Measurements from ENCODE around the gene HGD. TPM values are rescaled to one million over a fixed set of nuclear protein-coding genes. Genes with fewer than 3 reads are reported as not detected.
A peak's percentile ranks its signal among the peaks of the same experiment; 100 is the strongest.
"Not testable (repeated sequence)": the region's sequence is repeated elsewhere in the genome, so short reads cannot be mapped to it uniquely, and the experiment has no call there.

Gene HGD
- total RNA-seq, 2 experiments from 2014 or later, result not detected

- no peak overlapping the region for H3K27ac Mint-ChIP-seq
- intact Hi-C loops (cut with micrococcal nuclease), result no loop called here
- peaks cover 10% of the 10 kb centered on the region for H3K36me3 Mint-ChIP-seq (ENCODE audit: low read depth)
- no peaks in the 10 kb centered on the region for H3K9me3 Mint-ChIP-seq
- no peaks in the 10 kb centered on the region for H3K27me3 Mint-ChIP-seq (ENCODE audit: low read depth)
- DNase-seq, result no peak
- CTCF ChIA-PET, result no interaction called here
- no peaks in the 10 kb centered on the region for H3K4me1 Mint-ChIP-seq (ENCODE audit: low read depth)
- no peak overlapping the region for H3K4me3 Mint-ChIP-seq
These were observed 7.4 kb upstream of the HGD start for GRCh38 chr3:120689395-120689794.

- intact Hi-C loops (cut with micrococcal nuclease), result no loop called here
- Mint-ChIP-seq H3K27ac (no peak overlapping the region), H3K27me3 (ENCODE audit: low read depth) (no peaks in the 10 kb centered on the region), H3K9me3 (no peaks in the 10 kb centered on the region), H3K4me1 (ENCODE audit: low read depth) (no peaks in the 10 kb centered on the region), H3K4me3 (no peak overlapping the region), H3K36me3 (ENCODE audit: low read depth) (peaks cover 6% of the 10 kb centered on the region)
- no peak for DNase-seq
- CTCF ChIA-PET, result no interaction called here
These were observed 6.1 kb upstream of the HGD start for GRCh38 chr3:120688121-120688520.

DNA sequence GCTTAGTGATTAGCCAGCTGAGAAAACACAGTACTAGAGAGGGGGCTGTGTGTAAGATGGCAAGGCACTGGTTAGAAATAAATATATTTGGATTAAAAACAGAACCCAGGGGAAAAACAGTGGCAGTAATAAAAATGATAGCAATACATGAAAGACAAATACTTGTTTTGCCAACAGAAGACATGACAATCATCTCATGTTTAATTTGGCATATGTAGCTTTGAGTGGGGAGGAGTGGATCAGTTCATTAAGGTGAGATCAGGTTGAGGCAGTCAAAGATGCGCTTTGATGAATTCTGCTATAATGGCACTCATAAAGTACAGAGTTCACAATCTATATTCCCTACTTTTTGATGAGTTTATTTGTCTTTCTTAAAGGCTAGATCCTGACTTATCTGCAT lies 3.4 kb upstream of the HGD start:
- intact Hi-C loops (cut with micrococcal nuclease), result no loop called here
- DNase-seq, result no peak
- Mint-ChIP-seq H3K36me3 (ENCODE audit: low read depth) (peaks cover 3% of the 10 kb centered on the region), H3K27me3 (ENCODE audit: low read depth) (no peaks in the 10 kb centered on the region), H3K4me1 (ENCODE audit: low read depth) (no peaks in the 10 kb centered on the region), H3K9me3 (no peaks in the 10 kb centered on the region), H3K4me3 (no peak overlapping the region), H3K27ac (no peak overlapping the region)
- CTCF ChIA-PET, result no interaction called here

- H3K9me3 Mint-ChIP-seq, result no peaks in the 10 kb centered on the region
- intact Hi-C loops (cut with micrococcal nuclease), result no loop called here
- H3K4me1 Mint-ChIP-seq (ENCODE audit: low read depth), result no peaks in the 10 kb centered on the region
- H3K27me3 Mint-ChIP-seq (ENCODE audit: low read depth), result no peaks in the 10 kb centered on the region
- no peak overlapping the region for H3K27ac Mint-ChIP-seq
- H3K36me3 Mint-ChIP-seq (ENCODE audit: low read depth), result peaks cover 3% of the 10 kb centered on the region
- no peak overlapping the region for H3K4me3 Mint-ChIP-seq
- CTCF ChIA-PET, result no interaction called here
- DNase-seq, result no peak
These were observed 2.9 kb upstream of the HGD start for GRCh38 chr3:120684896-120685295.

DNA sequence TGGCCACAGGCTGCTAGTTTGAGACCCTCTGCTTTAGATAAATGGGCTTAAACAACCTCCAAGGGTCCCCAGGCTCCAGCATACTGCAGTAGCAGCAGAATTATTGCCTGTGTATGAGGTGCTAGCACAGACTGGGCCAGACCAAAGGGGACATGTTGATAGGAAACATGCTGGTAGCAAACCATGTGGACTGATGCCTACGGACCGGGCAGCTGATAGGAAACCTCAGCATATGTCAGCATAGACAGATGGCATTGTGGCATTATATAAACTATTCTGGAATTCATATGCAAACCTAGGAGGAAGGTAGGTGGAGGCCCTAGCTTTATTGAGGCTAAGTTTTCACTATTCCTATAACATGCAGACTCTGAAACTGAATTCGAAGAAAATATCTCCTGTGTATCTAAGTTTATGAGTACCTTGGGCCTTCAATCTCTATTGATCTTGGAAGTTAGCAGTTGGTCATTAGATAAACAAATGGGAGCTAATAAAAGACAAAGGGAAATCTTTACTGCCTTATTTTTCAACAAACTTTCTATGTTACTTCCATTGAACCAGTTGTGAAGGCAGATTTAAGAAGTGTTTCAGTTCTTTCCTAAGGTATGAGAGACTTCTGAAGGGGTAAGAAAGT lies 1.7 kb upstream of the HGD start:
- DNase-seq, result no peak
- Mint-ChIP-seq H3K9me3 (no peaks in the 10 kb centered on the region), H3K27me3 (ENCODE audit: low read depth) (no peaks in the 10 kb centered on the region), H3K36me3 (ENCODE audit: low read depth) (no peaks in the 10 kb centered on the region), H3K27ac (no peak overlapping the region), H3K4me3 (no peak overlapping the region), H3K4me1 (ENCODE audit: low read depth) (no peaks in the 10 kb centered on the region)
- CTCF ChIA-PET, result no interaction called here
- intact Hi-C loops (cut with micrococcal nuclease), result no loop called here

DNA sequence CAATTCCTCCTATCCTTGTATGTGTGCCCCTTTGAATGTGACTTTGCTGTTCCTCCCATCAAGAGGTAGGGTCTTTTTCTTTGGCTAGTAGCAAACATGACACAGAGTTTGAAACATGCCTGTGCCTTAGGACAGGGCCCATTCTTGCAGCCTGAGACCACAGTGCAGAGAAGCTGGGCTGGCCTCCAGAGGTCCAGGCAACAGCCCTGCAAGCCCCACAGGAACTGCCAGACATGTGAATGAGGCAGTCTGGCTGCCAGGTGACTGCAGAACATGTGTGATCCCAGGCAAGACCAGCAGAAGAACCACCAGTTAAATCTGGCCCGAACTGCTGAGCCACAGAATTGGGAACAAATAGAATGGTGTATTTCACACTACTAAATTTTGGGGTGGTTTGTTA lies 1.2 kb upstream of the HGD start:
- H3K4me1 Mint-ChIP-seq (ENCODE audit: low read depth), result peaks cover 6% of the 10 kb centered on the region
- no peaks in the 10 kb centered on the region for H3K9me3 Mint-ChIP-seq
- H3K27me3 Mint-ChIP-seq (ENCODE audit: low read depth), result no peaks in the 10 kb centered on the region
- intact Hi-C loops (cut with micrococcal nuclease), result no loop called here
- CTCF ChIA-PET, result interaction anchor here (1.2 kb wide), 1 partner anchor 112 kb away, joined by 5 read pairs; no protein-coding TSS in a partner anchor
- no peak overlapping the region for H3K27ac Mint-ChIP-seq
- DNase-seq, result no peak
- no peak overlapping the region for H3K4me3 Mint-ChIP-seq
- H3K36me3 Mint-ChIP-seq (ENCODE audit: low read depth), result no peaks in the 10 kb centered on the region

GRCh38 chr3:120681506-120682038 lies 467 bp downstream of the HGD start:
- CTCF ChIA-PET, result no interaction called here
- Mint-ChIP-seq H3K36me3 (ENCODE audit: low read depth) (peaks cover 4% of the 10 kb centered on the region), H3K4me1 (ENCODE audit: low read depth) (peaks cover 6% of the 10 kb centered on the region), H3K9me3 (peaks cover 7% of the 10 kb centered on the region), H3K4me3 (no peak overlapping the region), H3K27me3 (ENCODE audit: low read depth) (no peaks in the 10 kb centered on the region), H3K27ac (no peak overlapping the region)
- intact Hi-C loops (cut with micrococcal nuclease), result loop anchor here (2.0 kb wide), 1 partner anchor 61 kb away; the partner anchor contains the start of genes GTF2E1 and RABL3
- DNase-seq, result no peak

- peaks cover 6% of the 10 kb centered on the region for H3K4me1 Mint-ChIP-seq (ENCODE audit: low read depth)
- no peak for DNase-seq
- CTCF ChIA-PET, result no interaction called here
These were observed 1.0 kb downstream of the HGD start for GRCh38 chr3:120681018-120681417.

GRCh38 chr3:120680193-120680894 lies 1.7 kb downstream of the HGD start:
- Mint-ChIP-seq H3K4me1 (ENCODE audit: low read depth) (peaks cover 6% of the 10 kb centered on the region), H3K9me3 (peaks cover 9% of the 10 kb centered on the region), H3K27ac (no peak overlapping the region), H3K27me3 (ENCODE audit: low read depth) (no peaks in the 10 kb centered on the region), H3K36me3 (ENCODE audit: low read depth) (peaks cover 4% of the 10 kb centered on the region), H3K4me3 (no peak overlapping the region)
- CTCF ChIA-PET, result no interaction called here
- intact Hi-C loops (cut with micrococcal nuclease), result loop anchor here (2.0 kb wide), 1 partner anchor 62 kb away; the partner anchor contains the start of genes GTF2E1 and RABL3
- DNase-seq, result no peak

More at GRCh38 chr3:120681018-120681417, 1.0 kb downstream of the HGD start:
- H3K36me3 Mint-ChIP-seq (ENCODE audit: low read depth), result peaks cover 4% of the 10 kb centered on the region
- no peaks in the 10 kb centered on the region for H3K27me3 Mint-ChIP-seq (ENCODE audit: low read depth)
- H3K27ac Mint-ChIP-seq, result no peak overlapping the region
- H3K4me3 Mint-ChIP-seq, result no peak overlapping the region
- peaks cover 9% of the 10 kb centered on the region for H3K9me3 Mint-ChIP-seq
- intact Hi-C loops (cut with micrococcal nuclease), result loop anchor here (2.0 kb wide), 1 partner anchor 62 kb away; the partner anchor contains the start of genes GTF2E1 and RABL3

- peaks cover 4% of the 10 kb centered on the region for H3K36me3 Mint-ChIP-seq (ENCODE audit: low read depth)
- no peak overlapping the region for H3K4me3 Mint-ChIP-seq
- peaks cover 9% of the 10 kb centered on the region for H3K9me3 Mint-ChIP-seq
- no peaks in the 10 kb centered on the region for H3K27me3 Mint-ChIP-seq (ENCODE audit: low read depth)
- no peak overlapping the region for H3K27ac Mint-ChIP-seq
- intact Hi-C loops (cut with micrococcal nuclease), result no loop called here
- no peak for DNase-seq
- H3K4me1 Mint-ChIP-seq (ENCODE audit: low read depth), result peaks cover 6% of the 10 kb centered on the region
- CTCF ChIA-PET, result interaction anchor here (0.7 to 0.8 kb wide), 2 partner anchors 24 to 116 kb away, joined by 3 read pairs; no protein-coding TSS in a partner anchor
These were observed 3.1 kb downstream of the HGD start for GRCh38 chr3:120678984-120679383.

DNA sequence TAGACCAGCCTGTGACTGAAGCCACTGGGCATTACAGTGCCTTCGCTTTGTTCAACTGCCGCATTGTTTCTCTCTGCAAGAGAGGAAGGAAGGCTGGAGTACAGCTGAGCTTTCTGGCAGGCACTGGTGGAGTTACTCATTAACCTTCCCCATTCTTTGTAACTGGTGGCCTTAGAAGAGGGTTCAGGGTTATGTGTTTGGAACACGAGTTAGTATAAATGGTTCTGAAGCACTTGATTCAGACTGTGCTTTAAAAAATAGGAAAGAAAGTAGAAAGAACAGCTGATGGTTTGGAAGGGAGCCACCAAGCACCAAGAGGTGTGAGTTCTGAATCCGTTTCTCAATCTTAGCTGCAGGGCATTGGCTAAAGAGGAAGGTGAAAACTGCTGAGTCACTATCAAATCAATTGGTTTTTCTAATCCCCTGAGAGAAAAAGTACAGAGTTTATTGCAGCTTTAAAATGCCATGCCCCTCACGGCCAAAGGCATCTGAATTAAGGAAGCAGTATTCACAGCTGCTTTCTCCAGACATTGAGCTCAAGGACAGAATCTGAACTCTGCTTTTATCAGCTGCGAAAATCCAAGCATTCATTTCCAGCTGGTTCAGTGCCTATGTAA lies 3.6 kb downstream of the HGD start:
- peak; percentile 6 for DNase-seq
- CTCF ChIA-PET, result interaction anchor here (0.7 to 0.8 kb wide), 2 partner anchors 25 to 116 kb away, joined by 3 read pairs; no protein-coding TSS in a partner anchor
- no peak overlapping the region for H3K4me3 Mint-ChIP-seq
- peaks cover 9% of the 10 kb centered on the region for H3K9me3 Mint-ChIP-seq
- H3K36me3 Mint-ChIP-seq (ENCODE audit: low read depth), result peaks cover 4% of the 10 kb centered on the region
- H3K4me1 Mint-ChIP-seq (ENCODE audit: low read depth), result peaks cover 6% of the 10 kb centered on the region
- peak overlapping the region; percentile 15 for H3K27ac Mint-ChIP-seq
- intact Hi-C loops (cut with micrococcal nuclease), result no loop called here
- H3K27me3 Mint-ChIP-seq (ENCODE audit: low read depth), result no peaks in the 10 kb centered on the region

DNA sequence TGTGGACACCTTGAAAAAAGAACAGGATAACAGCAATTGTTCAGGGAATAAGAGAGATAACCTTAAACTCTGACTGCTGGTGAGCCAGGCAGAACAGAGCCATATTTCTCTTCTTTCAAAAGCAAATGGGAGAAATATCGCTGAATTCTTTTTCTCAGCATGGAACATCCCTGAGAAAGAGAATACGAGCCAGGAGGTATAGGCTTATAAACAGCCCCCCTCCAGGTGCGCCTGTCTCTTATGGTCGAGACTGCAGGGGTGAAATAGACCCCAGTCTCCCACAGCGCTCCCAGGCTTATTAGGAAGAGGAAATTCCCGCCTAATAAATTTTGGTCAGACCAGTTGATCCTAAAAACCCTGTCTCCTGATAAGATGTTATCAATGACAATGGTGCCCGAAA lies 4.8 kb downstream of the HGD start:
- H3K36me3 Mint-ChIP-seq (ENCODE audit: low read depth); DNase-seq; H3K4me3 Mint-ChIP-seq; CTCF ChIA-PET; H3K9me3 Mint-ChIP-seq; H3K4me1 Mint-ChIP-seq (ENCODE audit: low read depth); H3K27me3 Mint-ChIP-seq (ENCODE audit: low read depth); intact Hi-C loops (cut with micrococcal nuclease); H3K27ac Mint-ChIP-seq: not testable (repeated sequence)
